GM21526 (cell line): ENCODE measurements around the gene SPC25.

Experiments used
- ATAC-seq: cut with Tn5 transposase; IDR thresholded peaks from one replicate; pipeline ENCODE4 v1.9.1; 2021; ENCODE audit warnings: moderate library complexity; ENCODE audit not compliant: unreplicated experiment, low FRiP score

Gene SPC25

GRCh38 chr2:168849610-168850009 lies 40.6 kb downstream of the SPC25 start:
- no peak for ATAC-seq

GRCh38 chr2:168848225-168848624 lies 42.0 kb downstream of the SPC25 start:
- no peak for ATAC-seq

- ATAC-seq, result no peak
These were observed 47.0 kb downstream of the SPC25 start for GRCh38 chr2:168843253-168843652.

- ATAC-seq, result no peak
These were observed 48.8 kb downstream of the SPC25 start for GRCh38 chr2:168841445-168841844.

- no peak for ATAC-seq
These were observed 54.3 kb downstream of the SPC25 start for GRCh38 chr2:168835969-168836368.

DNA sequence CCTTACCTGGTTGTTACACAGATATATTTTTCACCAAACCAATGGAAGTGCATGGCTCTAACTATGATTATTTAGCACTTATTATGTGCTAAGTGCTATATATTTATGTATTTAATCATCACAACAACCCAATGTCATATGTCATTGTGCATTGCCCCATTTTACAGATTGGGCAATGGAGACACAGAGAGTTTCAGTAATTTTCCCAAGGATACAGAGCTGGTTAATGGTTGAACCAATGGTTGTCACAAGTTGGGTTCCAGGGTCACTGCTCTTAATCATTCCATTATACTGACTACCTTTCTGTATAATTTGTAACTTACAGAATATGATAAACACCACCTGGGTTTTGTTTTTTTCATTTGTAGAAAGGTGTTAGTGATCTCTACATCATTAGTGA lies 58.6 kb downstream of the SPC25 start:
- ATAC-seq, result no peak

DNA sequence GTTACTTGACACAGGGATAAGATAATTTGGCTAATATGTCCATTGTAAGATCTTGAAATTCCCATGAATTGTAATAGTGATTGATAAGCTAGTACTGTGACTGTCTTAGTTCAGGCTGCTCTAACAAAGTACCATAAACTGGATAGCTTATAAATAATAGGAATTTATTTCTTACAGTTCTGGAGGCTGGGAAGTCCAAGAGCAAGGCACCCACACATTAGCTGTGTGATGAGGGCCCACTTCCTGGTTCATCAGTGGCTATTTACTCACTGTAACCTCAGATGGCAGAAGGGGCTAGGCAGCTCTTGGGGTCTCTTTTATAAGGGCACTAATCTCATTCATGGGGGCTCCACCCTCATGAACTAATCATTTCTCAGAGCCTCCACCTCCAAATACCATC lies 59.3 kb downstream of the SPC25 start:
- no peak for ATAC-seq

DNA sequence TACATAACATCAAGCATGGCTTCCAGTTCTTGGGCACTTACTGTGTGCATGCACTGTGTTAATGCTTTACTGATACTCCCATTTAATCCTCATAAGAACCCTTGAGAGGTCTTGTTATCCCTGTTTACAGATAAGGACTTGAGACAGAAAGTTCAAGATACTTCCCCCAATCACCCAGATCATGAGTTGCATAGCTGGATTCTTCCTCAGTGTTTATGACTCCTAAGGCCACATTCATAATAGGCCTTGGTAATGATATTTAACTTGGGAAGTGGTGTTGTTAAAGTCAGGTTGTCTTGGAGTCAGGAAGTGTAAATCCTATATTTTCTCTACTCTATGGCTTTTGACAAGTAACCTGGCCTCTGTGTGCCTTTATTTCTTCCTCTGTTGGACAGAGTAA lies 65.1 kb downstream of the SPC25 start:
- no peak for ATAC-seq

- ATAC-seq, result no peak
These were observed 68.2 kb downstream of the SPC25 start for GRCh38 chr2:168821992-168822391.

- no peak for ATAC-seq
These were observed 68.7 kb downstream of the SPC25 start for GRCh38 chr2:168821577-168821976.
